Measurements from ENCODE around the gene RBM6.

GRCh38 chr3:49903451-49904424 is 36.2 kb upstream of the RBM6 start, which contains the start of gene MST1R:
- no peak for TF ChIP-seq CTCF (conservative IDR thresholded peaks at IDR 0.05 in 1 of 2, IDR thresholded peaks at IDR 0.05 in 1 of 2; ENCODE audit: low read depth in 1 of 2, low read length in 2 of 2)
- no peak for TF ChIP-seq EZH2 (IDR thresholded peaks at IDR 0.05; ENCODE audit: low read length, missing control alignments)

All from fibroblast of lung (primary cell).